ENCODE data around the gene ATF7. TPM values are rescaled to one million over a fixed set of nuclear protein-coding genes. Genes with fewer than 3 reads are reported as not detected.
A peak's percentile ranks its signal among the peaks of the same experiment; 100 is the strongest.

ATF7 gene
- total and polyA plus RNA-seq, 2 donors (not counting 3 experiments of a cell fraction or from before 2014, with no cell fraction given): 36.0 to 68.5 TPM

DNA sequence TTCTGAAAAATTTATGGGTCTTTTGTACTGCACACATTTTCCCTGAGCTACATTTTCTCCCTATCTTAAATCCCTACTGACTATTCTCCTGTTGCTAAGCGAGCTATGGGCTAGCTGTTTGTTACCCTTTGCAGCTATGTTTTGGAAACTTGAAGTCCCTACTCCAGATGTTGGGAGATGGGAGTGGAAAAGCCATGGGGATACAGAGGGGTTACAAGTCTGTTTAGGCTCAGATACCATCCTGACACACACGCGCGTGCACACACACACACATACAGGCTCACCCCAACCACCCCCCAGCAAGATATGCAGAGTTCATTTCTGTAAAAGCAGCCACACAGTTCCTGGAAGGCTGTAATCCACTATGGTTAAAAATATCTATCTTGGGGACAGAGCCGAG lies 33.9 kb upstream of the ATF7 start:
- FAIRE-seq (no peak), DNase-seq (ENCODE audit: low read depth, low spot score) (peak; percentile 37)
- TF ChIP-seq POLR2AphosphoS5 (IDR thresholded peaks at IDR 0.05; ENCODE audit: insufficient read depth, low read depth, low read length): no peak
- TF ChIP-seq, protein P1, sequence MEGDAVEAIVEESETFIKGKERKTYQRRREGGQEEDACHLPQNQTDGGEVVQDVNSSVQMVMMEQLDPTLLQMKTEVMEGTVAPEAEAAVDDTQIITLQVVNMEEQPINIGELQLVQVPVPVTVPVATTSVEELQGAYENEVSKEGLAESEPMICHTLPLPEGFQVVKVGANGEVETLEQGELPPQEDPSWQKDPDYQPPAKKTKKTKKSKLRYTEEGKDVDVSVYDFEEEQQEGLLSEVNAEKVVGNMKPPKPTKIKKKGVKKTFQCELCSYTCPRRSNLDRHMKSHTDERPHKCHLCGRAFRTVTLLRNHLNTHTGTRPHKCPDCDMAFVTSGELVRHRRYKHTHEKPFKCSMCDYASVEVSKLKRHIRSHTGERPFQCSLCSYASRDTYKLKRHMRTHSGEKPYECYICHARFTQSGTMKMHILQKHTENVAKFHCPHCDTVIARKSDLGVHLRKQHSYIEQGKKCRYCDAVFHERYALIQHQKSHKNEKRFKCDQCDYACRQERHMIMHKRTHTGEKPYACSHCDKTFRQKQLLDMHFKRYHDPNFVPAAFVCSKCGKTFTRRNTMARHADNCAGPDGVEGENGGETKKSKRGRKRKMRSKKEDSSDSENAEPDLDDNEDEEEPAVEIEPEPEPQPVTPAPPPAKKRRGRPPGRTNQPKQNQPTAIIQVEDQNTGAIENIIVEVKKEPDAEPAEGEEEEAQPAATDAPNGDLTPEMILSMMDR (IDR thresholded peaks at IDR 0.05; ENCODE audit: extremely low read depth in 1 of 2, insufficient read depth in 1 of 2, low read depth in 1 of 2, low read length in 2 of 2): no peak
- TF ChIP-seq EZH2 (IDR thresholded peaks at IDR 0.05; ENCODE audit: borderline replicate concordance, low read depth, low read length, severe bottlenecking): no peak
- TF ChIP-seq JUN (IDR thresholded peaks at IDR 0.05; ENCODE audit: borderline replicate concordance, insufficient read depth, insufficient read length, low read depth): no peak
- TF ChIP-seq GATA2 (IDR thresholded peaks at IDR 0.05; ENCODE audit: insufficient read depth, insufficient read length, low read depth, low read length): no peak
- TF ChIP-seq POLR2A (IDR thresholded peaks at IDR 0.05; ENCODE audit: low read depth, low read length): no peak
- H3K4me2 ChIP-seq (ENCODE audit: insufficient read depth, low read length): no peak overlapping the region
- POLR2A ChIA-PET: no interaction called here
- no TSS peak for BruUV-seq (replicated peaks)
- no peak overlapping the region for H2AFZ ChIP-seq (ENCODE audit: low read depth, low read length)
- no peaks in the 10 kb centered on the region for H3K9me1 ChIP-seq (replicated peaks; ENCODE audit: control insufficient read depth, extremely low read depth, insufficient read depth, low read length)
- peaks cover 6% of the 10 kb centered on the region in 2 experiments for H3K36me3 ChIP-seq (ENCODE audit: control insufficient read depth in 2 of 2, extremely low read depth in 1 of 2, insufficient read depth in 2 of 2, low read length in 2 of 2)
- H3K9ac ChIP-seq (replicated peaks; ENCODE audit: extremely low read depth, insufficient read depth, low read length): no peak overlapping the region
- CTCF ChIA-PET: interaction anchor here (1.7 to 3.2 kb wide), 4 partner anchors 12 to 117 kb away, joined by 4 to 26 read pairs (median 16); partner anchors contain the start of gene ATP5MC2
- H3K9me3 ChIP-seq (replicated peaks; ENCODE audit: control insufficient read depth, insufficient read depth, low read length): no peaks in the 10 kb centered on the region
- H3K79me2 ChIP-seq (ENCODE audit: control insufficient read depth, insufficient read depth, low read length): no peaks in the 10 kb centered on the region
- dilution Hi-C loops (cut with MboI; ENCODE audit: extremely low pct_ligation_motif_present, low sequenced_read_pairs) (no loop called here), intact Hi-C loops (cut with micrococcal nuclease) (no loop called here)
- H3K4me3 ChIP-seq (replicated peaks in 1 of 3; ENCODE audit: insufficient read depth in 1 of 3, low read depth in 1 of 3, low read length in 3 of 3): no peak overlapping the region
- H3K4me1 ChIP-seq (ENCODE audit: control insufficient read depth, extremely low read depth, insufficient read depth, low read length): peaks cover 14% of the 10 kb centered on the region
- no peak overlapping the region for H3K27ac ChIP-seq (ENCODE audit: insufficient read depth, low read depth, low read length)
- no peaks in the 10 kb centered on the region for H3K27me3 ChIP-seq (ENCODE audit: control insufficient read depth in 2 of 2, insufficient read depth in 2 of 2, low read length in 2 of 2)
- no peaks in the 10 kb centered on the region for H4K20me1 ChIP-seq (replicated peaks; ENCODE audit: control insufficient read depth, extremely low read depth, insufficient read depth, low read length)
